Epithelial cell of prostate (primary cell): ENCODE data around the gene ASTN1.
A peak's percentile ranks its signal among the peaks of the same experiment; 100 is the strongest.

Experiments used
- DNase-seq: peaks from one replicate; pipeline ENCODE4 v3.0.0-alpha.2; 2011; ENCODE audit warnings: low read depth, low spot score
- H3K27ac ChIP-seq: fragments of 450-650 bp; 2 replicates; pipeline ENCODE4 v1.5.1; 2017; ENCODE audit warnings: mild to moderate bottlenecking

The ASTN1 gene

GRCh38 chr1:177170756-177171535 lies 6.4 kb upstream of the ASTN1 start, which contains the start of gene BRINP2:
Gene BRINP2 (plus strand): TSS chr1:177170958. CDS start chr1:177229877, 58,919 bp downstream.
- DNase-seq = peak; percentile 16
- no peak within 1 kb of the TSS for H3K27ac ChIP-seq

DNA sequence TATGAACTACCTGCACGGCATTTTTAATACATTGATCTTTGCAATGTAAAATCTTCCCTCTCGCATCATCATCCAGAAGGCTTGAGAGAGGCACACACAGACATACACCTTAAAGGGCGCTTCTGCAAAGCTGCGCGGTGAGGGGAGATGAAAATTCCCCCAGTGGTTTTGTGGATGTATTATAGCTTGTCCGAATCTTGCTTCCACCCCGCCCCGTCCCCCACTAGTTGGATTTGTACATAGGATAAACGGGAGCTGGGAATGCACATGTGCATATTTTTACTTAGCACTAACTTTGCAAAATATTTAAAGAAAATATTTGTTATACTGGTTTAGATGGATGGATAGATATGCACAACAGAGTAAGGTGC lies 542 bp upstream of the ASTN1 start:
- DNase-seq = no peak
- H3K27ac ChIP-seq = no peak overlapping the region

DNA sequence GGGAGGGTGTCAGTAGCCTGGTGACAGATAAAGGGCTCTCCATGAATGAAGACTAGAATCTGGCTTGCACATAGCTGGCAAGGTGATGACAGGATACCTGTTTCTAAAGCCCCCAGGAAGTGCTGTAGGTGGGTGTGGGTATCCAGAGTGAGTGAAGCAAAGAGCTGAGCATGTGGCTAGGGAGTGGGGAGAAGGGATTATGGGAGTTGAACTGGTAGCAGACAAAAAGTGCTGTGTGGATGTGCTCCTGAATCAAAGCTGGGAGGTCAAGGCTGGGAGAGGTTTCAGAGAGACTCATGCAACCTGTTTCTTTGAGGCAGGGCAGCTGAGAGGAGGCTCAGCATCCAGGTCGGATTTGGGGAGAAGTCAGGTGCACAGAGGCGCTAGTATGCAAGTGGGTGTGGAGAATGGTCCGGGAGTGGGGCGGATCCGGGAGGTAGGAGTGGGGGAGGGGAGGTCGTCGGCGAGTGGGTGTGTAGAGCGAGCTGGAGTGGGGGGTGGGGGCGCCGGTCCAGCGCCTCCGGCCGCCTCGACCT lies 600 bp downstream of the ASTN1 start:
- no peak overlapping the region for H3K27ac ChIP-seq

GRCh38 chr1:177162243-177162642 lies 2.3 kb downstream of the ASTN1 start:
- no peak overlapping the region for H3K27ac ChIP-seq
- no peak for DNase-seq

More for the DNA sequence above, 600 bp downstream of the ASTN1 start:
- DNase-seq = no peak

- H3K27ac ChIP-seq = no peak overlapping the region
- no peak for DNase-seq
These were observed 18.0 kb downstream of the ASTN1 start for GRCh38 chr1:177146499-177146898.

DNA sequence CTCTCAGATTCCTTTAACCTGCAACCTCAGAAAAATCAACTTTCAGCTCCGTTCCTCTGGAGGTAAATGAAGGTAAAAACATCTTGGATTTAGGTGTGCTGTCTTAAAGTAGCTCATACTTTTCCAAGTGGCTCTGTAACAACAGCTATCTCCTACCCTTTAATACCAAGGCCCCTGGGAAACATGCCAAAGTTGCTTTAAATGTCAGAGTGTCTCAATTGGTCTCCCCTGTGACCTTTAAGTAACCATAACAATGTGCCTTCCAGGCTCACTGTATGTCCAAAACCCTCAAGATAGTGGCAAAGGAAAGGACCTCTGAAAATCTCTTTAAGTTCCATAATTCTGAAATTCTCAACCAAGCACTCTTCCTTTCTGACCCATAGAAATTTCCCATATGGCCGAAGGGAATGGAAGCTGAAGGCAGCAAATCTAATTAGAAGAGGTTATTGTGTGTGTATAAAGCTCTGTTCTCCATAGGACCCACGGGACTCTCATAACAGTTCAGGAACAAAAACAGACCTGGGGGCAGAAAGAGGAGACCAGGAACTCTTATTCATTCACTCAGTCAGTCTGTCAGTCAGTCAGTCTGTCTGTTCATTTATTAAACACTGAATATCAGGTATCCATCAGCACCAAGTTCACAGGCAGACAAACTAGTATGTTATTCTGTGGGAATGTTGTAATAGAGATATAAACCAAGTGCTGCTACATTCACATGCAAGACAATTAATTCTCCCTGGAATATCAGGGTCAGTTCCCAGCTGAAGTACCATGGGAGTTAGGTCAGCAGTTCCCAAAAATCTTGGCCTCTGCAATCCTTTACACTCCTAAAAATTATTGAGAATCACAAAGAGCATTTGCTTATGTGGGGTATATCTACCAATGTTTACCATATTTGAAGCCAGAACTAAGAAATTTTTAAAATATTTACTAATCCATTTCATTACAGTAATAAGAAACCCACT lies 19.1 kb downstream of the ASTN1 start:
- H3K27ac ChIP-seq = no peak overlapping the region
- DNase-seq = no peak

GRCh38 chr1:177142791-177143271 lies 21.7 kb downstream of the ASTN1 start:
- no peak overlapping the region for H3K27ac ChIP-seq
- no peak for DNase-seq

GRCh38 chr1:177142010-177142409 lies 22.5 kb downstream of the ASTN1 start:
- no peak for DNase-seq
- no peak overlapping the region for H3K27ac ChIP-seq

- no peak overlapping the region for H3K27ac ChIP-seq
- DNase-seq = no peak
These were observed 26.2 kb downstream of the ASTN1 start for GRCh38 chr1:177138347-177138746.

DNA sequence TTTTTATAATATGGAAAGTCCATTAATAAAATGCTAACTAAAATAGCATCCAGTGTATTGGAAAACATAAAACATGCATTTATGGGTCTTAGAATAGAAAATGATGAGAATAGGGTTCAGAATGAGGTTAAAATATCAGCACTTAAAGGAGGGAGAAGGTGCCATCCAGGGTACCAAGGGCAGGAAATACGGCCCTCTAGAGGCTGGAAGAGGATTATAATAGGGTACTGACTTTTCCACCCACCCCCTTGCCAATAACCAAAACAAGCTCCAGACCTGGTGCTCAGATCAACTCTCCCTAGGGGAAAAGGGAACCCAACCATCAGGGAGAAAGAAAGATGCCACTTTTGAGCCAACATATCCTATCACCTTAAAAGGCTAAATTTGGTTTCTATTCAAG lies 26.7 kb downstream of the ASTN1 start:
- DNase-seq = no peak
- no peak overlapping the region for H3K27ac ChIP-seq

DNA sequence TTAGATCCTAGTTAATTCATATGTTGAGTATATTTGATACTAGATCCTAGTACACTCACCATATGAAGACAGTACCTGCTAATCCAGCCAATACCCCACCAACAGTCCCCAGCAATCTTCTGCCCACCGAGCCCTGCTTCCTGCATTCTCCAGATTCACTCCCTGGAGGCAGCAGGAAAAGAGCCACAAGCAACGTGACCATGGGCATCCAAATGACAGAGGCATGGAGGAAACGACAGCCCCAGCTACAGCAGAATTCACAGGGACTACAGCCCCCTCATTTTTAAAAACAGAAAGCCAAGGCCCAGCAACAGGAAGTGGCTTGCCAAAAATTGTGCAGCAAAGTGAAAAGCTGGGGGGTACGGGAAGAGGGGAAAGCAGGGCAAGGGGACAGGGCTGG lies 29.3 kb downstream of the ASTN1 start:
- no peak overlapping the region for H3K27ac ChIP-seq
- DNase-seq = no peak

- no peak for DNase-seq
- H3K27ac ChIP-seq = no peak overlapping the region
These were observed 30.5 kb downstream of the ASTN1 start for GRCh38 chr1:177133977-177134538.

DNA sequence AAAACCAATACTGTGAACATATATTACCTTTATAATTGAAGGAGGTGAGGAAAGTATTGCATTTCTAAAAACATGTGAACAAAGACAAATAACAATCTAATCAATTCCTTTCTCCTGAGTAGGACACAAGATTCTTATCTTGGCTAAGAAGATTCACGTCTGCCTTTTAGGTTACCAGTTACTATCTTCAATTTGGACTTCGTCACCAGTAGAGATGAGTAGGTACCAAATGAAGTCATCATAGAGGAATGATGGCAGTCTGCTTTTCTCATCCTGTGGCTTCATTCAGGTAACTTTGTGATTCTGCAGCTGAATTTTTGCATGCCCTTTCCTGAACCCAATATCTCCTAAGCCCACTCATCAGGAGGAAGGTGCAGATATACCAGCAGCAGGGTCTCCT lies 32.4 kb downstream of the ASTN1 start:
- H3K27ac ChIP-seq = no peak overlapping the region
- DNase-seq = no peak

GRCh38 chr1:177131723-177132122 lies 32.8 kb downstream of the ASTN1 start:
- no peak for DNase-seq
- no peak overlapping the region for H3K27ac ChIP-seq

DNA sequence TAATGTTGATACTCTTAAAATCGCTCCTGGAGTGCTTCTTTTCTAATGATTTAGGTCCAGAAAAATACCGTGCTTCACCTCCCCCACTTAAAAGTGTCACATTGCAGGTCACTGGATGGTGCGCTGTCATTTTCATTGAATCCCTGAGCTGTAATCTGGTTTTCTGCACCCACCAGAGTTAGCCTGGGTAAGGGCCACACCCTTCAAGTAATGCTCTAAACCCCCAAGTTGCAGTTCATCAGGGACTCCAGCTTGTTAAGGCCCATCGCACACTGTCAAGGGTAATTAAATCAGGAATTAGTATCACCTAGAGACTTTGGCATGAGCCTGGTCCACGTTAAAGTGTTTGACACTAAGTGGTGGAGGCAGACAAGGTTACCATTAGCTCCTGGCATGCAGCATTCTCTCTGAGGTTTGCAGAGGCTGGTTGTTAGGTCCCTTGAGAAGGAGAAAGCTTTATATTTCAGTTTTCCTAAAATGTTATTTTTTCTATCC lies 34.0 kb downstream of the ASTN1 start:
- no peak overlapping the region for H3K27ac ChIP-seq
- DNase-seq = no peak

- no peak overlapping the region for H3K27ac ChIP-seq
- DNase-seq = no peak
These were observed 35.7 kb downstream of the ASTN1 start for GRCh38 chr1:177128665-177129281.

DNA sequence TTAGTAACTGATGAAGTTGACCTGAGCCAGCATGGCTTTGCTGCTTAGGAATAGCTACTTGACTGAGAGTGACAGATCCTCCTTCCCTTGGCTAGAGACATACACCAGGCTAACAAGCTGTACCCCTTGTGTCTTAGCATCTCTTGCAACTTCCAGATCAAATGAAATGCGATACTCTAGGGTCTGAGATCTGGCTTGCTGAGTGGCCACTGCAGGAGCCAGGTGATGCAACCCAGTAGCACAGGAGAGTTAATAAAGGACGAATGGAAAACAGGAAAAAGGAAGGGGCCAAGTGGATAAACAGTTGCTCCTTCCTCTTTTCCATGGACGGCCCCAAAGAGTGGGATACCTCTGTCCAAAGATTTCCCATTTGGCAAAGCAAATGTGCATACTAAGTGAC lies 38.2 kb downstream of the ASTN1 start:
- DNase-seq = no peak
- no peak overlapping the region for H3K27ac ChIP-seq

GRCh38 chr1:177124577-177125278 lies 39.8 kb downstream of the ASTN1 start:
- no peak overlapping the region for H3K27ac ChIP-seq
- no peak for DNase-seq
